Measurements from ENCODE around the gene CNKSR2. TPM values are rescaled to one million over a fixed set of nuclear protein-coding genes. Genes with fewer than 3 reads are reported as not detected.

The CNKSR2 gene
- total RNA-seq, 4 donors from 2014 or later = 4.8 to 20.2 TPM; not detected in 2

GRCh38 chrX:21373637-21374162, 518 bp upstream of the CNKSR2 start:
- peaks cover 0 to 3% of the 10 kb centered on the region in 2 donors for H3K4me1 ChIP-seq
- H3K9me3 ChIP-seq = no peaks in the 10 kb centered on the region
- intact Hi-C loops (cut with DNase I; ENCODE audit: low total_unique reads) = no loop called here
- peaks cover 0 to 15% of the 10 kb centered on the region in 2 donors for H3K27me3 ChIP-seq
- H3K27ac ChIP-seq = no peak overlapping the region
- DNase-seq = no peak
- no peaks in the 10 kb centered on the region for H3K36me3 ChIP-seq
- TF ChIP-seq POLR2A (IDR thresholded peaks at IDR 0.05) = no peak
- TF ChIP-seq CTCF (IDR thresholded peaks at IDR 0.05) = no peak
- H3K4me3 ChIP-seq = peak overlapping the region; percentile 15 to 34

GRCh38 chrX:21374994-21375707, 933 bp downstream of the CNKSR2 start:
- H3K36me3 ChIP-seq = no peaks in the 10 kb centered on the region
- TF ChIP-seq POLR2A (IDR thresholded peaks at IDR 0.05) (no peak), CTCF (IDR thresholded peaks at IDR 0.05) (no peak)
- DNase-seq = no peak
- H3K4me3 ChIP-seq = peak overlapping the region; percentile 16 to 34
- H3K27me3 ChIP-seq = peaks cover 0 to 15% of the 10 kb centered on the region in 2 donors
- intact Hi-C loops (cut with DNase I; ENCODE audit: low total_unique reads) = no loop called here
- peaks cover 0 to 3% of the 10 kb centered on the region in 2 donors for H3K4me1 ChIP-seq
- H3K27ac ChIP-seq = no peak overlapping the region
- no peaks in the 10 kb centered on the region for H3K9me3 ChIP-seq

GRCh38 chrX:21375708-21376009, 1.4 kb downstream of the CNKSR2 start:
- Histone ChIP-seq H3K27me3 (peaks cover 0 to 15% of the 10 kb centered on the region in 2 donors), H3K27ac (no peak overlapping the region), H3K9me3 (no peaks in the 10 kb centered on the region), H3K4me3 (no peak overlapping the region), H3K36me3 (no peaks in the 10 kb centered on the region), H3K4me1 (peaks cover 0 to 3% of the 10 kb centered on the region in 2 donors)
- TF ChIP-seq CTCF (IDR thresholded peaks at IDR 0.05) (no peak), POLR2A (IDR thresholded peaks at IDR 0.05) (no peak)
- intact Hi-C loops (cut with DNase I; ENCODE audit: low total_unique reads) = no loop called here
- no peak for DNase-seq

- H3K36me3 ChIP-seq = no peaks in the 10 kb centered on the region
- intact Hi-C loops (cut with DNase I; ENCODE audit: low total_unique reads) = no loop called here
- TF ChIP-seq CTCF (IDR thresholded peaks at IDR 0.05) (no peak), POLR2A (IDR thresholded peaks at IDR 0.05) (no peak)
- no peak for DNase-seq
- H3K27ac ChIP-seq = no peak overlapping the region
- H3K27me3 ChIP-seq = peaks cover 0 to 15% of the 10 kb centered on the region in 2 donors
- no peaks in the 10 kb centered on the region for H3K9me3 ChIP-seq
- no peak overlapping the region for H3K4me3 ChIP-seq
- H3K4me1 ChIP-seq = peaks cover 0 to 3% of the 10 kb centered on the region in 2 donors
These were observed 2.4 kb downstream of the CNKSR2 start for GRCh38 chrX:21376636-21377035.

GRCh38 chrX:21379991-21380390, 5.8 kb downstream of the CNKSR2 start:
- Histone ChIP-seq H3K4me3 (no peak overlapping the region), H3K4me1 (no peaks in the 10 kb centered on the region), H3K9me3 (no peaks in the 10 kb centered on the region), H3K36me3 (no peaks in the 10 kb centered on the region), H3K27ac (no peak overlapping the region), H3K27me3 (peaks cover 0 to 13% of the 10 kb centered on the region in 2 donors)
- no peak for TF ChIP-seq POLR2A (IDR thresholded peaks at IDR 0.05)
- TF ChIP-seq CTCF (IDR thresholded peaks at IDR 0.05) = no peak
- intact Hi-C loops (cut with DNase I; ENCODE audit: low total_unique reads) = no loop called here
- DNase-seq = no peak

All from uterus (tissue), 4 donors.